Measurements from ENCODE around the gene TMEM271. TPM values are rescaled to one million over a fixed set of nuclear protein-coding genes. Genes with fewer than 3 reads are reported as not detected.

The TMEM271 gene
- polyA plus RNA-seq, 3 donors = not detected

- DNase-seq (ENCODE audit: low read depth in 3 of 3, low spot score in 2 of 3) = no peak
Observed at GRCh38 chr4:535181-535923, 40.7 kb downstream of the TMEM271 start.

- no peak for DNase-seq (ENCODE audit: low read depth in 3 of 3, low spot score in 2 of 3)
Observed at GRCh38 chr4:534576-535151, 41.4 kb downstream of the TMEM271 start.

- no peak for DNase-seq (ENCODE audit: low read depth in 3 of 3, low spot score in 2 of 3)
Observed at GRCh38 chr4:534101-534575, 42.0 kb downstream of the TMEM271 start.

- DNase-seq (ENCODE audit: low read depth in 3 of 3, low spot score in 2 of 3) = no peak
Observed at GRCh38 chr4:533318-534100, 42.6 kb downstream of the TMEM271 start.

GRCh38 chr4:532588-533317, 43.3 kb downstream of the TMEM271 start:
- no peak for DNase-seq (ENCODE audit: low read depth in 3 of 3, low spot score in 2 of 3)

GRCh38 chr4:531721-532565, 44.2 kb downstream of the TMEM271 start:
- DNase-seq (ENCODE audit: low read depth in 3 of 3, low spot score in 2 of 3) = no peak

GRCh38 chr4:531076-531475, 45.0 kb downstream of the TMEM271 start:
- no peak for DNase-seq (ENCODE audit: low read depth in 3 of 3, low spot score in 2 of 3)

- DNase-seq (ENCODE audit: low read depth in 3 of 3, low spot score in 2 of 3) = no peak
Observed at GRCh38 chr4:530017-530781, 45.9 kb downstream of the TMEM271 start.

- DNase-seq (ENCODE audit: low read depth in 3 of 3, low spot score in 2 of 3) = no peak
Observed at GRCh38 chr4:529563-529962, 46.5 kb downstream of the TMEM271 start.

GRCh38 chr4:528835-529234, 47.3 kb downstream of the TMEM271 start:
- DNase-seq (ENCODE audit: low read depth in 3 of 3, low spot score in 2 of 3) = no peak

GRCh38 chr4:528296-528695, 47.8 kb downstream of the TMEM271 start:
- no peak for DNase-seq (ENCODE audit: low read depth in 3 of 3, low spot score in 2 of 3)

- DNase-seq (ENCODE audit: low read depth in 3 of 3, low spot score in 2 of 3) = no peak
Observed at GRCh38 chr4:526971-527460, 49.1 kb downstream of the TMEM271 start.

- no peak for DNase-seq (ENCODE audit: low read depth in 3 of 3, low spot score in 2 of 3)
Observed at GRCh38 chr4:526189-526909, 49.7 kb downstream of the TMEM271 start.

GRCh38 chr4:525660-526059, 50.4 kb downstream of the TMEM271 start:
- DNase-seq (ENCODE audit: low read depth in 3 of 3, low spot score in 2 of 3) = no peak

- DNase-seq (ENCODE audit: low read depth in 3 of 3, low spot score in 2 of 3) = no peak
Observed at GRCh38 chr4:524196-524595, 51.9 kb downstream of the TMEM271 start.

Data from right renal cortex interstitium (tissue), 3 donors.